CD14-positive monocyte (primary cell): ENCODE measurements around the gene CDH23. TPM values are rescaled to one million over a fixed set of nuclear protein-coding genes. Genes with fewer than 3 reads are reported as not detected.

Experiments used
- DNase-seq, 3 donors: peaks; one replicate each; pipeline ENCODE4 v3.0.0-alpha.2; 2011 to 2022
- H2AFZ ChIP-seq: 2 replicates; pipeline ENCODE4 v1.6.0; 2012; ENCODE audit warnings: mild to moderate bottlenecking, low read depth, low read length, inconsistent platforms; ENCODE audit not compliant: insufficient read depth, poor library complexity, severe bottlenecking
- H3K27ac ChIP-seq, 2 donors: 1 replicate in 1 of 2; 2 replicates in 1 of 2; pipeline ENCODE4 v1.5.1; 2012 to 2013; ENCODE audit warnings: low read length in 2 of 2, control low read depth in 1 of 2, inconsistent platforms in 1 of 2, low read depth in 1 of 2, mild to moderate bottlenecking in 1 of 2
- H3K27me3 ChIP-seq, 2 donors: one replicate each; pipeline versions ENCODE4 v1.6.0 to v1.6.1; 2011 to 2013; ENCODE audit warnings: low read length in 2 of 2; ENCODE audit not compliant: control insufficient read depth in 2 of 2, insufficient read depth in 2 of 2
- H3K36me3 ChIP-seq, 2 donors: replicated peaks in 1 of 2; 1 replicate in 1 of 2; 2 replicates in 1 of 2; pipeline versions ENCODE4 v1.5.1 to v1.6.1; 2012 to 2013; ENCODE audit warnings: low read length in 2 of 2, control low read depth in 1 of 2, inconsistent platforms in 1 of 2, mild to moderate bottlenecking in 1 of 2; ENCODE audit not compliant: insufficient read depth in 2 of 2, control insufficient read depth in 1 of 2
- H3K4me1 ChIP-seq, 2 donors: 1 replicate in 1 of 2; 2 replicates in 1 of 2; pipeline versions ENCODE4 v1.5.1 to v1.6.1; 2012 to 2013; ENCODE audit warnings: low read length in 2 of 2, control low read depth in 1 of 2, inconsistent platforms in 1 of 2, mild to moderate bottlenecking in 1 of 2, moderate library complexity in 1 of 2; ENCODE audit not compliant: insufficient read depth in 2 of 2, control insufficient read depth in 1 of 2
- H3K4me2 ChIP-seq: replicated peaks from 2 replicates; pipeline ENCODE3; 2012; ENCODE audit warnings: low read length, moderate library complexity, mild to moderate bottlenecking; ENCODE audit not compliant: poor library complexity, severe bottlenecking; ENCODE audit errors: extremely low read depth
- H3K4me3 ChIP-seq, 3 experiments: fragments of 200-600 bp in 1 of 3; sonication (generic) in 1 of 3; replicated peaks in 1 of 3; 1 replicate in 2 of 3; 2 replicates in 1 of 3; pipeline ENCODE4 v1.5.1; 2011 to 2013; ENCODE audit warnings: low read length in 3 of 3, mild to moderate bottlenecking in 3 of 3, control low read depth in 2 of 3, low read depth in 2 of 3, inconsistent platforms in 1 of 3, moderate library complexity in 1 of 3
- H3K79me2 ChIP-seq: 2 replicates; pipeline ENCODE4 v1.6.0; 2012; ENCODE audit warnings: mild to moderate bottlenecking, control low read depth, inconsistent platforms, low read length, moderate library complexity; ENCODE audit not compliant: insufficient read depth
- H3K9ac ChIP-seq: 2 replicates; pipeline ENCODE4 v1.6.0; 2017; ENCODE audit warnings: low read length, mild to moderate bottlenecking; ENCODE audit not compliant: insufficient read depth, poor library complexity, severe bottlenecking
- H3K9me3 ChIP-seq, 2 donors: replicated peaks in 1 of 2; 1 replicate in 1 of 2; 2 replicates in 1 of 2; pipeline versions ENCODE4 v1.5.1 to v1.6.1; 2012 to 2013; ENCODE audit warnings: low read length in 2 of 2, control low read depth in 1 of 2; ENCODE audit not compliant: control insufficient read depth in 1 of 2, insufficient read depth in 1 of 2
- H4K20me1 ChIP-seq: 2 replicates; pipeline ENCODE4 v1.6.0; 2012; ENCODE audit warnings: mild to moderate bottlenecking, low read length, control low read depth, moderate library complexity; ENCODE audit not compliant: insufficient read depth
- H3K27ac Mint-ChIP-seq, 7 donors: one replicate each; pipeline ENCODE4 v1.8.0; 2020; ENCODE audit warnings: mild to moderate bottlenecking in 7 of 7, mixed read lengths in 7 of 7, moderate library complexity in 6 of 7, inconsistent platforms in 2 of 7
- H3K27me3 Mint-ChIP-seq, 3 donors: one replicate each; pipeline ENCODE4 v1.8.0; 2021 to 2022; ENCODE audit warnings: low read depth in 3 of 3, mild to moderate bottlenecking in 3 of 3, mixed read lengths in 3 of 3, moderate library complexity in 3 of 3, inconsistent platforms in 1 of 3
- H3K36me3 Mint-ChIP-seq, 2 donors: one replicate each; pipeline ENCODE4 v1.8.0; 2020; ENCODE audit warnings: mixed read lengths in 2 of 2, inconsistent platforms in 1 of 2, mild to moderate bottlenecking in 1 of 2
- H3K4me1 Mint-ChIP-seq: one replicate; pipeline ENCODE4 v1.8.0; 2020; ENCODE audit warnings: mild to moderate bottlenecking, mixed read lengths
- H3K4me3 Mint-ChIP-seq, 2 donors: one replicate each; pipeline ENCODE4 v1.8.0; 2020; ENCODE audit warnings: mild to moderate bottlenecking in 2 of 2, mixed read lengths in 2 of 2, moderate library complexity in 1 of 2
- H3K9me3 Mint-ChIP-seq, 7 donors: one replicate each; pipeline ENCODE4 v1.8.0; 2020 to 2022; ENCODE audit warnings: mixed read lengths in 7 of 7, mild to moderate bottlenecking in 6 of 7, moderate library complexity in 6 of 7, inconsistent platforms in 2 of 7
- WGBS: methylation state at CpG from one replicate; pipeline ENCODE4 v1.1.5; 2013; ENCODE audit warnings: missing lambda C conversion rate; ENCODE audit not compliant: insufficient coverage; 5-methylcytosine and 5-hydroxymethylcytosine counted together
- intact Hi-C, 2 donors: fragments of 100-400 bp; cut with micrococcal nuclease; formaldehyde crosslinking; loops; one replicate each; pipeline versions ENCODE4 v1.15.0 to v1.15.1; 2023
- polyA plus RNA-seq, 3 donors: library from polyadenylated mRNA; depleted of rRNA in 1 of 3; unstranded in 2 of 3; stranded (reverse) in 1 of 3; fragments of 300-500 nt in 2 of 3; fragments of >200 nt in 1 of 3; fragmentation: Illumina TruSeq in 2 of 3; gene quantifications; 1 replicate in 2 of 3; 2 replicates in 1 of 3; pipeline ENCODE4 v1.2.3, GENCODE V29; 2012 to 2021
- TF ChIP-seq, protein P1 (sequence below): fragments of 200-600 bp; IDR thresholded peaks from one replicate; pipeline ENCODE4 v1.8.0; 2022; ENCODE audit warnings: antibody characterized with exemption, mild to moderate bottlenecking

The CDH23 gene
- polyA plus RNA-seq, 3 donors: 8.2 to 36.2 (median 10.5) TPM

DNA sequence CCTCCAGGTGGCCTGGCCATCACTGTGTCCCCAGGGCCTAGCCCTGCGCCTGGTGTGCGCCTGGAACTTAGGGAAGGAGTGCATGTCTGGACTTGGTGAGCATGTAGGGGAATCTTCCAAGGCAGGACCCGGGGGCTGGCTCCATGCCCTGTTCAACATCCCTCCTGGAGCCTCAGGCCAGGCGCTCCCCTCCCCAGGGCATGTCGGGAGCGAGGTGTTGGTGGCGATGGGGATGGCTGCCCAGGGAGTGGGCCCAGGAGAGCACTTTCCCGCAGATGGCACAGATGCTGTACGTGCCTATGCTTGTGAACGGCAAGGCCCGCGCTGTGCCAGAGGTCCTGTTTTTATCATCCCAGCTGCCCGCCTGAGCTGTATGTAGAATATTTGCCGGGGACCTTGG, 55.0 kb downstream of the CDH23 start:
- H3K27me3 Mint-ChIP-seq: peaks cover 5 to 6% (median 5%) of the 10 kb centered on the region in 3 donors
- TF ChIP-seq, protein P1, sequence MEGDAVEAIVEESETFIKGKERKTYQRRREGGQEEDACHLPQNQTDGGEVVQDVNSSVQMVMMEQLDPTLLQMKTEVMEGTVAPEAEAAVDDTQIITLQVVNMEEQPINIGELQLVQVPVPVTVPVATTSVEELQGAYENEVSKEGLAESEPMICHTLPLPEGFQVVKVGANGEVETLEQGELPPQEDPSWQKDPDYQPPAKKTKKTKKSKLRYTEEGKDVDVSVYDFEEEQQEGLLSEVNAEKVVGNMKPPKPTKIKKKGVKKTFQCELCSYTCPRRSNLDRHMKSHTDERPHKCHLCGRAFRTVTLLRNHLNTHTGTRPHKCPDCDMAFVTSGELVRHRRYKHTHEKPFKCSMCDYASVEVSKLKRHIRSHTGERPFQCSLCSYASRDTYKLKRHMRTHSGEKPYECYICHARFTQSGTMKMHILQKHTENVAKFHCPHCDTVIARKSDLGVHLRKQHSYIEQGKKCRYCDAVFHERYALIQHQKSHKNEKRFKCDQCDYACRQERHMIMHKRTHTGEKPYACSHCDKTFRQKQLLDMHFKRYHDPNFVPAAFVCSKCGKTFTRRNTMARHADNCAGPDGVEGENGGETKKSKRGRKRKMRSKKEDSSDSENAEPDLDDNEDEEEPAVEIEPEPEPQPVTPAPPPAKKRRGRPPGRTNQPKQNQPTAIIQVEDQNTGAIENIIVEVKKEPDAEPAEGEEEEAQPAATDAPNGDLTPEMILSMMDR: no peak
- no peaks in the 10 kb centered on the region for H3K27me3 ChIP-seq
- no peak overlapping the region for H2AFZ ChIP-seq
- H3K4me1 ChIP-seq: no peaks in the 10 kb centered on the region
- no peak overlapping the region for H3K27ac ChIP-seq
- H3K9me3 Mint-ChIP-seq: no peaks in the 10 kb centered on the region
- intact Hi-C loops: no loop called here
- H4K20me1 ChIP-seq: no peaks in the 10 kb centered on the region
- H3K79me2 ChIP-seq: no peaks in the 10 kb centered on the region
- no peaks in the 10 kb centered on the region for H3K36me3 Mint-ChIP-seq
- H3K9ac ChIP-seq: no peak overlapping the region
- H3K4me3 Mint-ChIP-seq: no peak overlapping the region
- no peaks in the 10 kb centered on the region for H3K9me3 ChIP-seq
- WGBS: 97% methylated on average over 13 of the region's 14 CpGs
- H3K4me1 Mint-ChIP-seq: no peaks in the 10 kb centered on the region
- H3K4me3 ChIP-seq: no peak overlapping the region
- no peak for DNase-seq
- no peak overlapping the region for H3K27ac Mint-ChIP-seq
- H3K36me3 ChIP-seq: no peaks in the 10 kb centered on the region
- no peak overlapping the region for H3K4me2 ChIP-seq

DNA sequence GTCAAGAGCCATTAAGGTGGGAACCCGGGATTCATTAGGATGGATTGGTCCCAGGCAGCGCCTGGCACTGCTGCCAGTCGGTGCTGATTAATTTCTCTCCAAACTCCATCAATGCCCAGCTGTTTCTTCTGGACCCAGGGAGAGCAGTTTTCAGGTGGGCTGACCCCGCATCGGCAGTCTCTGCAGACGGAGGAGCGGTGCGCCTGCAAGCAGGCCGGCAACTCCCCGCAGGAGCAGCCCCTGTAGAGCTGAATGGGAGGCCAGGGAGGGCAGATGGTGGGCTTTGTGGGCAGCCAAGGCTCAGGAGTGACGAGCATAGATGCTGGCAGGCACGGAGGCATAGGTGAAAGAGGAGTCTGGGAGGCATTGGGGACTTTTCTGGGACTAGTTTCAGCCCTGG, 56.5 kb downstream of the CDH23 start:
- TF ChIP-seq, protein P1: no peak
- WGBS: 97% methylated on average over 9 of the region's 12 CpGs
- H3K4me3 ChIP-seq: no peak overlapping the region

More for the DNA sequence above, 56.5 kb downstream of the CDH23 start:
- H3K4me1 Mint-ChIP-seq: no peaks in the 10 kb centered on the region
- Histone ChIP-seq H3K9me3 (no peaks in the 10 kb centered on the region), H2AFZ (no peak overlapping the region), H3K27ac (no peak overlapping the region), H3K36me3 (no peaks in the 10 kb centered on the region), H4K20me1 (no peaks in the 10 kb centered on the region), H3K79me2 (no peaks in the 10 kb centered on the region), H3K4me1 (no peaks in the 10 kb centered on the region), H3K4me2 (no peak overlapping the region), H3K9ac (no peak overlapping the region), H3K27me3 (no peaks in the 10 kb centered on the region)
- H3K4me3 Mint-ChIP-seq: no peak overlapping the region
- intact Hi-C loops: no loop called here
- H3K36me3 Mint-ChIP-seq: no peaks in the 10 kb centered on the region
- no peak for DNase-seq
- H3K27ac Mint-ChIP-seq: no peak overlapping the region
- peaks cover 5 to 8% (median 5%) of the 10 kb centered on the region in 3 donors for H3K27me3 Mint-ChIP-seq
- no peaks in the 10 kb centered on the region for H3K9me3 Mint-ChIP-seq
